ENCODE data around the gene GPRC5D.

GPRC5D gene

GRCh38 chr12:12938541-12938940, 13.4 kb downstream of the GPRC5D start:
- no peak for DNase-seq (ENCODE audit: low read depth, low spot score)

GRCh38 chr12:12936983-12937491, 14.9 kb downstream of the GPRC5D start:
- DNase-seq (ENCODE audit: low read depth, low spot score) = no peak

DNA sequence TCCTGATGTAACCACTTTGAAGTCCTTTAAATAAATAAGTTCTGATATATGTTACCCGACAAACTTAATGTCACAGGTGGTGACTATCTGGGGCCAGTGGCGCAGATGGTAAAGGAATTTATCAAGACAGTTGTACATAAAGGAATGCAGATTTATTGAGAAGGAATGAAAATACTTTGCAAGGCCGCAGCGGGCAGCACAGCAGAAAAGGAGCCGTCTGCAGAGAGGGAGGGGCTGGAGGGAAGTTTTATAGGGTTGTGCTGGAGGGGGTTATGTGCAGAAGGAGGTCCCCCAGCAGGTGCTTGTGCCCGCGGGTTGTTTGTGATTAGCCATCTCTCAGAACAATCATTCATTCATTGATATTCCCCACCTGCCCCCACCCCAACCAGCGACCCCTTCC, 17.4 kb downstream of the GPRC5D start:
- DNase-seq (ENCODE audit: low read depth, low spot score) = no peak

GRCh38 chr12:12933742-12934141, 18.2 kb downstream of the GPRC5D start:
- DNase-seq (ENCODE audit: low read depth, low spot score) = no peak

DNA sequence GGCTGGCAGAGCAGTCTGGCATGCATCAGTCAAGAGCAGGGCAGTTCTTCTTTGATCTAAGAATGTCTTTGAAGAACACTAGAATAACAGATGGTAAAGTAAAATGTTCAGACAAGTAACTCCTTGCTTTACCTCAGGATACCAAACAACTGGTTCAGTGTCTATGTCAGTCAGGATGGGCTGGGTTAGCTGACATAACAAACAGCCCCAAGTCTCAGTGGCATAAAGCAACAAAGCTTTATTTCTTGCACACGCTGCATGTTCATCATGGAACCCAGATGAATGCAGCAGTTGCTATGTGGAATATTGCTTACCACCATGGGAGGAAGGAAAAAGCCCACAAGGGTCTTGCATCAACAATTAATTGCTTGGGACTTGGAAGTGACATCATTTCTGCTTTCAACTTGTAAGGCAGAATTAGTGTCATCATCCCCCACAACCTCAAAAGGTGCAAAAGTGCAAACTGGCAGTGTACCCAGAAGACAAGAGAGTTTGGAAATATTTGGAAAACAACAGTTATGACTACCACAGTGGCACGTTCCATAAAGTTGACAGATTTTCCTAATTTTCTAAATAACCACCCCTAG, 21.2 kb downstream of the GPRC5D start:
- no peak for DNase-seq (ENCODE audit: low read depth, low spot score)

- DNase-seq (ENCODE audit: low read depth, low spot score) = no peak
These were observed 22.3 kb downstream of the GPRC5D start for GRCh38 chr12:12929696-12930095.

GRCh38 chr12:12927211-12928079, 24.5 kb downstream of the GPRC5D start:
- DNase-seq (ENCODE audit: low read depth, low spot score) = peak; percentile 2

GRCh38 chr12:12926571-12927071, 25.3 kb downstream of the GPRC5D start:
- no peak for DNase-seq (ENCODE audit: low read depth, low spot score)

- DNase-seq (ENCODE audit: low read depth, low spot score) = no peak
These were observed 26.6 kb downstream of the GPRC5D start for GRCh38 chr12:12925388-12925787.

DNA sequence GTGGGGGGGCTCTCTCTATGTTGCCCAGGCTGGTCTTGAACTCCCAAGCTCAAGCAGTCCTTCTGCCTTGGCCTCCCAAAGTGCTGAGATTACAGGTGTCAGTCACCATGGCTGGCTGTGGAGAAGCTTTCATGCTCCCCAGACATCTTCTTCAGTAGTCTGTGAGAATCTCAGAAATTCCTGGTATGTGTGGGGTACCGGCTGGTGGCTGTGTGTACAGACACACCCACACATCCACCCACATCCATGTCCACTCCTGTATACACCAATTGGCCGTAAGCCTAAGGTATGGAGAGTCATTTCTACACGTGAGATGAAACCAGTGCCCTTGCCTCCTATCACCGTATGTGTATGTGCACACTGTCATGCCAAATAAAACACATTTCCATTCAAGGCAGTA, 27.8 kb downstream of the GPRC5D start:
- DNase-seq (ENCODE audit: low read depth, low spot score) = no peak

GRCh38 chr12:12922978-12923377, 29.0 kb downstream of the GPRC5D start:
- DNase-seq (ENCODE audit: low read depth, low spot score) = no peak

DNA sequence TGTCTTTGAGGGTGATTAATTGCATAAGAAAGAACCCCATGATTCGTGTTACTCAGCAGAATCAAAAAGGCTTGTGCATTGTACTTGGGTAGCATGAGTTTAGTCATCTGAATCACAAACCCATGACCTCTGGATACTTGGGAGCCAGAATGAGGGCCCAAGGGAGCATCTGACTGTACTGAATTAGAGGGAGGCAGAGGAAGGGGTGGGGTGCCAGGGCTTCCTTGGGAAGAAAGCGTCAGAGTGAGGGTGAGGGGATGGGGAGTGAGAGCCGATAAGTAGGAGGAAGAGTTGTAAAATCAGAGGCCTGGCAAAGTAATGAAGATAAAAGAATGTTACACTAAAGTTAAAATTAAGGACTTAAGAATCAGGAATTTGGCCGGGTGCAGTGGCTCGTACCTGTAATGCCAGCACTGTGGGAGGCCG, 29.8 kb downstream of the GPRC5D start:
- DNase-seq (ENCODE audit: low read depth, low spot score) = no peak

DNA sequence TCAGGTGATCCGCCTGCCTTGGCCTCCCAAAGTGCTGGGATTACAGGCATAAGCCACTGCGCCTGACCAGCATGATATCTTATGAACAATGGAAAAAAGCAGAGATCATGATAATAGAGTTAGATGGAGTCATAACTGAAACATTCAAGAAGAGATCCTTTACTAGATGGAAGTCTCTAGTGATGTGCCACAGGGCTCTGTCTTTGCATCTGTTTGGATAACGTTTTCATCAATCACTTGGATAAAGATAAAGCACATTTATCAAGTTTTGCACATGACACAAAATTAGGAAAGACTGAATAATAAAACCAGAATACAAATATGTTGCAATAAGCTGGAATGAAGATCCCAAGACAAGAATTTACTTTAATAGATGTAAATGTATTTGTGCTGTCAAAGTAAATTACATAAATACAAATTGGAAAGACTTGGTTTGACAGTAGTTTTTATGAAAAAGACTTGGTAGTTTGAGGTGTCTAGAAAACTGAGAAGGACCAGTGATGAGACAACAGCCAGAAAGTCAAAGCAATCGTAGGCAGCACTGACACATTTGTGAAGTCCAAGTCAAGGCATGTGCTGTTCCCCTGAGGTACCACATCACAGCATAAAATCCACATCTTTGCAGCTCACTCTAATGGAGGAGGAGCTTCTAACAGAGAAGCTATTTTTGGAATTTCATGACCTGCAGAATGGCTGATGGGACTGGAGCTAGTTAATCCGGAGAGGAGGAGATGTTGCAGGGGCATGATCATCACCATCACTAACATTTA, 32.1 kb downstream of the GPRC5D start:
- no peak for DNase-seq (ENCODE audit: low read depth, low spot score)

GRCh38 chr12:12918781-12919389, 33.1 kb downstream of the GPRC5D start:
- DNase-seq (ENCODE audit: low read depth, low spot score) = no peak

- DNase-seq (ENCODE audit: low read depth, low spot score) = no peak
These were observed 34.5 kb downstream of the GPRC5D start for GRCh38 chr12:12917517-12917916.

- DNase-seq (ENCODE audit: low read depth, low spot score) = peak; percentile 69
These were observed 35.6 kb downstream of the GPRC5D start for GRCh38 chr12:12916135-12916944.

GRCh38 chr12:12915656-12916055, 36.3 kb downstream of the GPRC5D start:
- no peak for DNase-seq (ENCODE audit: low read depth, low spot score)

DNA sequence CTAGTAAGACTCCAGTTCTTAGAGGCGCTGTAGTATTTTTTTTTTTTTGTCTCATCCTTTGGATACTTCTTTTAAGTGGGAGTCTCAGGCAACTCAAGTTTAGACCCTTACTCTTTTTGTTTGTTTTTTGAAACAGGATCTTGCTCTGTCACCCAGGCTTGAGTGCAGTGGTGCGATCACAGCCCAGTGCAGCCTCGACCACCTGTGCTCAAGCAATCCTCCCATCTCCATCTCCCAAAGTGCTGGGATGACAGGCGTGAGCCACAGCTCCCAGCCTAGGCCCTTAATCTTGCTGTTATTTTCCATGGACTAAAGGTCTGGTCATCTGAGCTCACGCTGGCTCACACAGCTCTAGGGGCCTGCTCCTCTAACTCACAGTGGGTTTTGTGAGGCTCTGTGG, 39.3 kb downstream of the GPRC5D start:
- no peak for DNase-seq (ENCODE audit: low read depth, low spot score)

GRCh38 chr12:12909995-12910420, 42.0 kb downstream of the GPRC5D start:
- DNase-seq (ENCODE audit: low read depth, low spot score) = no peak

GRCh38 chr12:12909228-12909994, 42.6 kb downstream of the GPRC5D start:
- DNase-seq (ENCODE audit: low read depth, low spot score) = no peak

All from activated naive CD8-positive, alpha-beta T cell treated with anti-CD3 and anti-CD28 coated beads, Interleukin-2, amount 50 U/mL, for 16 hours (primary cell).